Pancreas (tissue), 10 donors: ENCODE measurements around the gene TELO2. TPM values are rescaled to one million over a fixed set of nuclear protein-coding genes. Genes with fewer than 3 reads are reported as not detected.

ENCODE experiments used
- ATAC-seq, 4 donors: fragments of 200-7000 bp; cut with Tn5 transposase; one replicate each; pipeline versions ENCODE4 v1.8.0 to v1.9.1; 2020; ENCODE audit warnings: mild to moderate bottlenecking in 4 of 4, moderate library complexity in 4 of 4
- DNase-seq, 6 donors: peaks; one replicate each; pipeline ENCODE4 v3.0.0-alpha.2; 2020
- FAIRE-seq: peaks from 2 replicates; lab custom pipeline; 2012; peaks lifted over from hg19 to GRCh38; lab: Jason Lieb, UNC
- H3K27ac ChIP-seq, 4 donors: fragments of 200-600 bp; sonication (generic); 1 replicate in 3 of 4; 2 replicates in 1 of 4; pipeline versions ENCODE4 v1.5.0 to v1.8.0; 2020
- H3K27me3 ChIP-seq, 4 donors: fragments of 200-600 bp; one replicate each; pipeline ENCODE4 v1.8.0; 2021
- H3K36me3 ChIP-seq, 3 donors: fragments of 200-600 bp; sonication (generic) in 1 of 3; one replicate each; pipeline versions ENCODE4 v1.5.0 to v1.8.0; 2020 to 2021
- H3K4me1 ChIP-seq, 3 donors: fragments of 200-600 bp; one replicate each; pipeline ENCODE4 v1.8.0; 2021
- H3K4me3 ChIP-seq, 4 donors: fragments of 200-600 bp; sonication (generic) in 2 of 4; one replicate each; pipeline versions ENCODE4 v1.5.0 to v1.8.0; 2020 to 2021
- H3K9me3 ChIP-seq, 4 donors: fragments of 200-600 bp; one replicate each; pipeline ENCODE4 v1.8.0; 2021
- CTCF ChIP-seq, 4 donors: fragments of 200-600 bp; sonication (generic) in 3 of 4; IDR thresholded peaks; one replicate each; pipeline versions ENCODE4 v1.5.0 to v1.8.0; 2021; ENCODE audit warnings: antibody characterized with exemption in 4 of 4
- WGBS, 2 donors: extraction: QIAGEN DNeasy Blood & Tissue Kit; methylation state at CpG; one replicate each; pipeline ENCODE4 v1.1.7; 2013; 5-methylcytosine and 5-hydroxymethylcytosine counted together
- intact Hi-C, 3 donors: fragments of 100-400 bp; cut with DNase I; formaldehyde crosslinking; loops; one replicate each; pipeline versions ENCODE4 v1.11.1 to v1.14.2; 2022
- polyA plus RNA-seq, 2 donors: library from polyadenylated mRNA; stranded (reverse); fragments of 200-250 nt; gene quantifications; one replicate each; pipeline ENCODE4 v1.2.3, GENCODE V29; 2013
- total RNA-seq, 6 donors: library from RNA; stranded (reverse); fragmentation: NEBNext Ultra II Directional in 4 of 6; extraction: Animal tissue kit (Norgen Biotek cat#: 25700) in 4 of 6; gene quantifications; one replicate each; pipeline versions ENCODE4 v1.2.1 to v1.2.4, GENCODE V29; 2021 to 2023
- donor health status: healthy with polysubstance abuse.
- donor health status: DM: no; HTN: no; CAD: no; lungs with moderate emphysema.
- donor health status: DM: no; HTN: no; CAD: no.
- donor health status: control.
- donor health status: control.
- donor health status: Bipolar disorder and iron deficiency.
- donor health status: DM: yes; HTN: yes; CAD: no.
- donor health status: DM: no; HTN: no; CAD: no.
- donor health status: DM: no; HTN: no; CAD: no.
- donor health status: DM: yes; HTN: yes; CAD: no.

The TELO2 gene
- total and polyA plus RNA-seq, 8 donors = 11.7 to 98.7 (median 19.6) TPM

- H3K4me1 ChIP-seq = no peaks in the 10 kb centered on the region
- intact Hi-C loops = no loop called here
Observed at GRCh38 chr16:1552129-1552528, 59.0 kb downstream of the TELO2 start.

GRCh38 chr16:1553946-1554825 lies 61.0 kb downstream of the TELO2 start:
- TF ChIP-seq CTCF (IDR thresholded peaks at IDR 0.05) = no peak
- Histone ChIP-seq H3K36me3 (peaks cover 0 to 31% (median 3%) of the 10 kb centered on the region in 3 donors), H3K27ac (no peak overlapping the region), H3K4me3 (no peak overlapping the region), H3K9me3 (no peaks in the 10 kb centered on the region), H3K4me1 (no peaks in the 10 kb centered on the region), H3K27me3 (no peaks in the 10 kb centered on the region)
- DNase-seq (no peak), ATAC-seq (no peak), FAIRE-seq (no peak)
- WGBS, 2 donors = 88 to 93% methylated on average over 19 of the region's 19 CpGs
- intact Hi-C loops = no loop called here

More at GRCh38 chr16:1552129-1552528, 59.0 kb downstream of the TELO2 start:
- no peaks in the 10 kb centered on the region for H3K27me3 ChIP-seq
- H3K36me3 ChIP-seq = peaks cover 0 to 18% (median 2%) of the 10 kb centered on the region in 3 donors
- FAIRE-seq (no peak), DNase-seq (no peak), ATAC-seq (no peak)
- H3K27ac ChIP-seq = no peak overlapping the region
- no peaks in the 10 kb centered on the region for H3K9me3 ChIP-seq
- no peak for TF ChIP-seq CTCF (IDR thresholded peaks at IDR 0.05)
- 85 to 86% methylated on average over 15 of the region's 15 CpGs for WGBS, 2 donors
- H3K4me3 ChIP-seq = no peak overlapping the region

GRCh38 chr16:1554826-1555445 lies 61.8 kb downstream of the TELO2 start:
- TF ChIP-seq CTCF (IDR thresholded peaks at IDR 0.05) = no peak
- WGBS, 2 donors = 93 to 94% methylated on average over 34 of the region's 34 CpGs
- Histone ChIP-seq H3K9me3 (no peaks in the 10 kb centered on the region), H3K27me3 (no peaks in the 10 kb centered on the region), H3K4me1 (no peaks in the 10 kb centered on the region), H3K36me3 (peaks cover 0 to 31% (median 3%) of the 10 kb centered on the region in 3 donors), H3K27ac (no peak overlapping the region), H3K4me3 (no peak overlapping the region)
- intact Hi-C loops = no loop called here
- no peak for DNase-seq
- no peak for FAIRE-seq
- ATAC-seq = no peak

- no peaks in the 10 kb centered on the region for H3K4me1 ChIP-seq
- DNase-seq (no peak), ATAC-seq (peak in 1 of 4 donors; percentile 41), FAIRE-seq (no peak)
- no peak for TF ChIP-seq CTCF (IDR thresholded peaks at IDR 0.05)
- H3K9me3 ChIP-seq = no peaks in the 10 kb centered on the region
- no peaks in the 10 kb centered on the region for H3K27me3 ChIP-seq
- H3K4me3 ChIP-seq = no peak overlapping the region
- WGBS, 2 donors = 89% methylated on average over 13 of the region's 13 CpGs
- intact Hi-C loops = no loop called here
- no peak overlapping the region for H3K27ac ChIP-seq
- H3K36me3 ChIP-seq = peaks cover 0 to 34% (median 3%) of the 10 kb centered on the region in 3 donors
Observed at GRCh38 chr16:1556254-1556653, 63.1 kb downstream of the TELO2 start.
